Kidney epithelial cell (primary cell): ENCODE measurements around the gene NNMT. TPM values are rescaled to one million over a fixed set of nuclear protein-coding genes. Genes with fewer than 3 reads are reported as not detected.

Experiments used
- DNase-seq: peaks from one replicate; pipeline ENCODE4 v3.0.0-alpha.2; 2010; ENCODE audit warnings: low read depth
- H3K27me3 ChIP-seq: 2 replicates; pipeline ENCODE4 v1.6.0; 2011; ENCODE audit warnings: low read length; ENCODE audit not compliant: control insufficient read depth, insufficient read depth
- H3K36me3 ChIP-seq: 2 replicates; pipeline ENCODE4 v1.5.1; 2011; ENCODE audit warnings: low read length; ENCODE audit not compliant: control insufficient read depth, insufficient read depth
- H3K4me3 ChIP-seq: 2 replicates; pipeline ENCODE4 v1.5.1; 2011; ENCODE audit warnings: low read depth, mild to moderate bottlenecking, control low read depth, low read length
- total RNA-seq: library from RNA; depleted of rRNA; stranded (reverse); fragments of >200 nt; gene quantifications from 2 replicates; pipeline ENCODE4 v1.2.3, GENCODE V29; 2015
- TF ChIP-seq, protein P1 (sequence below): IDR thresholded peaks from 2 replicates; pipeline ENCODE4 v1.5.1; 2011; ENCODE audit warnings: mild to moderate bottlenecking, moderate library complexity, low read length, control low read depth, inconsistent platforms; ENCODE audit not compliant: insufficient read depth, poor library complexity, severe bottlenecking

NNMT gene
- total RNA-seq, 1 donor from 2014 or later: 470 TPM

DNA sequence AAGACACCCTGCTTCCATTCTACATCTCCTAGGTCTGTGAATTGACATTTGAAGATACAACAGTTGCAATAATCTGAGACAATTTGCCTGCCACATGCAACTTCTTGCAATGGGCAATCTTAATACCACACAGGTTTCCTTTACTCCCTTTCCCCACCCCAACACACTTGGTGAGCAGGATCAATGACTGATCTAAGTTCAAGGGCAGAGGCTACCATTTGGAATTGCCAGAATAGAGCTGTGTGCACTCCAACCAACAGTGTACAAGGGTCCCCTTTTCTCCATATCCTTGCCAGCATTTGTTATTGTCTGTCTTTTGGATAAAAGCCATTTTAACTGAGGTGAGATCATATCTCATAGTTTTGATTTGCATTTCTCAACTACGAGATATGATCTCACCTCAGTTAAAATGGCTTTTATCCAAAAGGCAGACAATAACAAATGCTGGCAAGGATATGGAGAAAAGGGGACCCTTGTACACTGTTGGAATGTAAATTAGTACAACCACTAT is 2.9 kb upstream of the NNMT start:
- Histone ChIP-seq H3K4me3 (no peak overlapping the region), H3K36me3 (peaks cover under 1% of the 10 kb centered on the region), H3K27me3 (no peaks in the 10 kb centered on the region)
- no peak for DNase-seq
- TF ChIP-seq, protein P1, sequence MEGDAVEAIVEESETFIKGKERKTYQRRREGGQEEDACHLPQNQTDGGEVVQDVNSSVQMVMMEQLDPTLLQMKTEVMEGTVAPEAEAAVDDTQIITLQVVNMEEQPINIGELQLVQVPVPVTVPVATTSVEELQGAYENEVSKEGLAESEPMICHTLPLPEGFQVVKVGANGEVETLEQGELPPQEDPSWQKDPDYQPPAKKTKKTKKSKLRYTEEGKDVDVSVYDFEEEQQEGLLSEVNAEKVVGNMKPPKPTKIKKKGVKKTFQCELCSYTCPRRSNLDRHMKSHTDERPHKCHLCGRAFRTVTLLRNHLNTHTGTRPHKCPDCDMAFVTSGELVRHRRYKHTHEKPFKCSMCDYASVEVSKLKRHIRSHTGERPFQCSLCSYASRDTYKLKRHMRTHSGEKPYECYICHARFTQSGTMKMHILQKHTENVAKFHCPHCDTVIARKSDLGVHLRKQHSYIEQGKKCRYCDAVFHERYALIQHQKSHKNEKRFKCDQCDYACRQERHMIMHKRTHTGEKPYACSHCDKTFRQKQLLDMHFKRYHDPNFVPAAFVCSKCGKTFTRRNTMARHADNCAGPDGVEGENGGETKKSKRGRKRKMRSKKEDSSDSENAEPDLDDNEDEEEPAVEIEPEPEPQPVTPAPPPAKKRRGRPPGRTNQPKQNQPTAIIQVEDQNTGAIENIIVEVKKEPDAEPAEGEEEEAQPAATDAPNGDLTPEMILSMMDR: no peak

DNA sequence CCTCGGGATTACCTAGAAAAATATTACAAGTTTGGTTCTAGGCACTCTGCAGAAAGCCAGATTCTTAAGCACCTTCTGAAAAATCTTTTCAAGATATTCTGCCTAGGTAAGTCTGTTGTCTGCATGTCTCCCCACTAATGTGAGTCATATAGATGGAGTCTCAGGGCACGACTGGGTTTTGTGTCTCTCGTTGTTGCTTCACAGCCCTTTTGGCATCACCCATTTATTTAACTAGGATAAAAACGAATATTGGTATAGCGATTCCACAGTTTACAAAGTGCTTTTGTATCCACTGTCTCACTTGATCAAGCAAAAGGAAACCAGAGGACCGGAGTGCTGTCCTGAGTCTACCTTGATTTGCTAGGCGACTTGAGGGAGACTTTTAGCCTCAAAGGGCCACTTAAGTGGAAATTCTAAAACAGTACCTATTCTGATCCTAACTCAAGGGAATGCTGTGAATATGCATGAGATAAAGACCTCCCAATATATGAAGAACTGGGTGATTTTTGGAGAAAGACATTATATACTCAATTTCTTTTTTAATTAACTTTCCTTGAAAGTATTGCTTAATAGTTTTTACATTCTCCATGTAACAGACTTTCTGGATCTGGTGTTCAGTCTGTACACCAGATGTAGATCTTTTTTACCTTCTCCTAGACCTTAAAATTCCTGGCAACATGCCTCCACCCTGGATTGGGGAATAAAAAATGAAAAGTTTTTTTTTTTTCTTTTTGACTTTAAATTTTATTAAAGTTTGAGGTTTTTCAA is 590 bp downstream of the NNMT start:
- Histone ChIP-seq H3K27me3 (no peaks in the 10 kb centered on the region), H3K4me3 (peak overlapping the region; percentile 85), H3K36me3 (peaks cover 4% of the 10 kb centered on the region)
- DNase-seq: no peak
- TF ChIP-seq, protein P1: no peak

DNA sequence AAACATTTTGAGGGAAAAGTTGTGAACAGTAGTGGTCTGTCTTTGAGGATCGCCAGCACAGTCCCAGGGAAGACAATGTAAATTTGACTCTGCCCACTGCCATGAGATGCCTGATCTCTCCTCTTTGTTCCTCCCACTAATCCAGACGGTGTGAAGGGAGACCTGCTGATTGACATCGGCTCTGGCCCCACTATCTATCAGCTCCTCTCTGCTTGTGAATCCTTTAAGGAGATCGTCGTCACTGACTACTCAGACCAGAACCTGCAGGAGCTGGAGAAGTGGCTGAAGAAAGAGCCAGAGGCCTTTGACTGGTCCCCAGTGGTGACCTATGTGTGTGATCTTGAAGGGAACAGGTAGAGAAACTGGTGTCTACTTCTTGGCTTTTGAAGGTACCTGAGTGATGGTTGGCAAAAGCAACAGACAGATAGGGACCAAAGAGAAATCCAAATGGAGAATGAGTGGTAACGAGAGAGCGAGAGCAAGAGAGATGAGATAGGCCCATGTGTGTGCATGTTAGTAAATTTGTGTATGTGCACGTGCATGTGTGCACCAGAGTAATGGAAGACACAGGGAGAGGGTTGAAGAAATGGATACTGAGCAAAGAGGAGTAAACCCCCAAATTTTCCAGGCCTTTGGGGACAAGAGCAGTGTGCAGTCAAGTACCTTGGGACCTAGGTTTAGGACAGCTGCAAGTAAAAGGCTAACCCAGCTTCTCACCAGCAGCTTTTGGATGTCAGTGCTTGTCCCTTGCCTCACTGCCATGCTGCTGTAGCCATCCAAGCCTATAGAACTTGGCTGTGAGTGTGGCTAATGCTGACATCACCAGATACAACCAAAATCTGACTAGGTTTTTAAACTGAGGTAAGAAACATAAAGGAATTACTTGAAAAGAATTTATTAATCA is 1.9 kb downstream of the NNMT start:
- H3K4me3 ChIP-seq: peak overlapping the region; percentile 85
- no peaks in the 10 kb centered on the region for H3K27me3 ChIP-seq
- H3K36me3 ChIP-seq: peaks cover 4% of the 10 kb centered on the region
- no peak for DNase-seq
- TF ChIP-seq, protein P1: no peak

DNA sequence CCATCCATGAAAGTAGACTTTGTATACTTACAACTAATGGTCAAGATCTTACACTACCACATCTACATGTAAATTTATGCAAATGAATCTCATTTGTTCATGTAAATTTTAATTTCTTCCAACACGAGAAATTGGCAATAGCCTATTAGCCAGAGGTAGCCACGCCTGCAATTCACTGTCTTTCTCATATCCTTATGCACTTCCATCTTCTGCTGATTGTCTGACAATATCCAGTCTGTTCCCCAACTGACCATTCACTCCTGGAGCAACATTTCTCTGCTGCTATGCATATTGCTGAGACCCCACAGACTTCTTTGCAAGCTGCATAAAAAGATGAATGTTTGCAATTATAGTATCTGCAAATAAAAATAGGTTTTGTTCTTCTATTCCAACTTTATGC is 2.5 kb downstream of the NNMT start:
- TF ChIP-seq, protein P1: no peak
- no peaks in the 10 kb centered on the region for H3K27me3 ChIP-seq
- H3K36me3 ChIP-seq: peaks cover 4% of the 10 kb centered on the region
- DNase-seq: no peak
- peak overlapping the region; percentile 85 for H3K4me3 ChIP-seq

DNA sequence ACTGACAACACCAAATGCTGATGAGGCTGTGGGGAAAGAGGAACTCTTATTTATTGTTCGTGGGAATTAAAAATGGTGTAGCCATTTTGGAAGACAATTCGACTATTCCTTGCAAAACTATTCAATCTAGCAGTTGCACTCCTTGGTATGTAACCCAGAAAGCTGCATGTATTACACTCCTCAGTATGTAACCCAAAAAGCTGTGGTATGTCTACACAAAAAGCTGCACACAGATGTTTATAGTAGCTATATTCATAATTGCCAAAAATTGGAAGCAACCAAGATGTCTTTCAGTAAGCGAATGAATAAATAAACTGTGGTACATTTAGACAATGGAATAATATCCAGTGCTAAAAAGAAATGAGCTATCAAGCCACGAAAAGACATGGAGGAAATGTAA is 4.9 kb downstream of the NNMT start:
- Histone ChIP-seq H3K36me3 (peaks cover 6% of the 10 kb centered on the region), H3K27me3 (no peaks in the 10 kb centered on the region), H3K4me3 (peak overlapping the region; percentile 5)
- TF ChIP-seq, protein P1: no peak
- DNase-seq: no peak
